GM12878 (cell line): ENCODE results near the gene RAB11FIP2. TPM values are rescaled to one million over a fixed set of nuclear protein-coding genes. Genes with fewer than 3 reads are reported as not detected.

Experiments
- ATAC-seq: fragments of 200-7000 bp; cut with Tn5 transposase; 3 replicates; pipeline ENCODE4 v1.9.1; 2020; ENCODE audit warnings: mild to moderate bottlenecking, moderate library complexity
- BruUV-seq: library from RNA; stranded (reverse); fragments of 400-500 nt; replicated peaks from 2 replicates; lab custom pipeline; 2021; lab: Mats Ljungman, UMichigan
- CTCF ChIA-PET: fragments of 300-600 bp; sonication (Branson Sonifier 250); formaldehyde crosslinking; extraction: SDS; loops from one replicate; lab custom pipeline; 2021; ENCODE audit warnings: inconsistent platforms; lab: Yijun Ruan, JAX
- POLR2A ChIA-PET: fragments of 350-600 bp; formaldehyde crosslinking; extraction: SDS; loops from one replicate; lab custom pipeline; 2021; ENCODE audit warnings: inconsistent platforms; lab: Charles Lee
- RAD21 ChIA-PET: fragments of 300-600 bp; sonication (Branson Sonifier 250); formaldehyde crosslinking; loops from one replicate; lab custom pipeline; 2023; ENCODE audit warnings: antibody characterized with exemption; ENCODE audit not compliant: unreplicated experiment; lab: Charles Lee
- SMC1A ChIA-PET: fragments of 300-600 bp; sonication (Branson Sonifier 250); formaldehyde crosslinking; loops from one replicate; lab custom pipeline; 2023; ENCODE audit not compliant: unreplicated experiment, uncharacterized antibody; lab: Charles Lee
- DNase-seq: peaks from one replicate; pipeline ENCODE4 v3.0.0-alpha.2; 2011; ENCODE audit warnings: low read depth, low spot score
- FAIRE-seq: peaks from 3 replicates; lab custom pipeline; 2011; peaks lifted over from hg19 to GRCh38; lab: Jason Lieb, UNC
- H2AFZ ChIP-seq: 2 replicates; pipeline ENCODE4 v1.6.0; 2011; ENCODE audit warnings: low read depth, low read length, control low read depth; ENCODE audit not compliant: control insufficient read depth
- H3K27ac ChIP-seq: 2 replicates; pipeline ENCODE4 v1.5.1; 2011; ENCODE audit warnings: control low read depth; ENCODE audit not compliant: control insufficient read depth, insufficient read depth
- H3K27me3 ChIP-seq, 2 experiments: replicated peaks in 1 of 2; 2 replicates each; pipeline versions ENCODE4 v1.6.0 to v1.6.1; 2011; ENCODE audit warnings: low read length in 1 of 2; ENCODE audit not compliant: control insufficient read depth in 2 of 2, insufficient read depth in 2 of 2
- H3K36me3 ChIP-seq, 2 experiments: 2 replicates each; pipeline ENCODE4 v1.5.1; 2011; ENCODE audit warnings: low read length in 1 of 2; ENCODE audit not compliant: control insufficient read depth in 2 of 2, insufficient read depth in 2 of 2
- H3K4me1 ChIP-seq: 2 replicates; pipeline ENCODE4 v1.6.1; 2011; ENCODE audit warnings: mild to moderate bottlenecking, low read length, moderate library complexity, mixed read lengths; ENCODE audit not compliant: control insufficient read depth, insufficient read depth
- H3K4me2 ChIP-seq: 2 replicates; pipeline ENCODE4 v1.6.0; 2011; ENCODE audit warnings: control low read depth; ENCODE audit not compliant: control insufficient read depth, insufficient read depth
- H3K4me3 ChIP-seq: fragments of 200-600 bp; sonication (generic); 2 replicates; pipeline ENCODE4 v1.5.1; 2016
- H3K79me2 ChIP-seq: 2 replicates; pipeline ENCODE4 v1.6.0; 2011; ENCODE audit warnings: low read length; ENCODE audit not compliant: control insufficient read depth, insufficient read depth
- H3K9ac ChIP-seq: 2 replicates; pipeline ENCODE4 v1.8.0; 2011; ENCODE audit warnings: low read length, control low read depth, mixed read lengths; ENCODE audit not compliant: control insufficient read depth, insufficient read depth
- H3K9me3 ChIP-seq: replicated peaks from 3 replicates; pipeline ENCODE4 v1.5.1; 2011; ENCODE audit warnings: mild to moderate bottlenecking, low read length; ENCODE audit not compliant: control insufficient read depth, insufficient read depth
- H4K20me1 ChIP-seq: 2 replicates; pipeline ENCODE4 v1.6.0; 2011; ENCODE audit not compliant: control insufficient read depth, insufficient read depth
- ASH2L ChIP-seq: fragments of 300-600, 200-600 bp; sonication (generic); IDR thresholded peaks from 2 replicates; pipeline ENCODE4 v1.6.1; 2017; ENCODE audit warnings: low read depth, mild to moderate bottlenecking, borderline replicate concordance
- BHLHE40 ChIP-seq, 2 experiments: fragments of 450-650 bp in 1 of 2; IDR thresholded peaks; 2 replicates each; pipeline ENCODE4 v1.6.1; 2011 to 2017; ENCODE audit warnings: low read depth in 2 of 2, borderline replicate concordance in 1 of 2, improper control_type of control experiment in 1 of 2, low read length in 1 of 2, mild to moderate bottlenecking in 1 of 2
- CREM ChIP-seq: IDR thresholded peaks from 2 replicates; pipeline ENCODE4 v1.6.1; 2014; ENCODE audit warnings: antibody characterized with exemption, low read depth
- CUX1 ChIP-seq: IDR thresholded peaks from 2 replicates; pipeline ENCODE4 v1.6.1; 2012; ENCODE audit warnings: improper control_type of control experiment, low read depth, low read length; ENCODE audit not compliant: insufficient replicate concordance
- EED ChIP-seq: sonication (generic); IDR thresholded peaks from 2 replicates; pipeline ENCODE4 v1.6.1; 2016; ENCODE audit warnings: antibody characterized with exemption, low read depth
- EZH2 ChIP-seq: IDR thresholded peaks from 2 replicates; pipeline ENCODE4 v1.6.1; 2012; ENCODE audit warnings: low read depth, mild to moderate bottlenecking, control low read depth, inconsistent platforms, low read length, borderline replicate concordance; ENCODE audit not compliant: control insufficient read depth
- LARP7 ChIP-seq: fragments of 450-650 bp; IDR thresholded peaks from 2 replicates; pipeline ENCODE4 v1.6.1; 2017; ENCODE audit warnings: mild to moderate bottlenecking
- NR2C1 ChIP-seq: fragments of 450-650 bp; IDR thresholded peaks from 2 replicates; pipeline ENCODE4 v1.6.1; 2017; ENCODE audit warnings: antibody characterized with exemption, mild to moderate bottlenecking, moderate library complexity
- NR2C2 ChIP-seq: IDR thresholded peaks from 2 replicates; pipeline ENCODE4 v1.6.1; 2011; ENCODE audit warnings: borderline replicate concordance, low read depth; ENCODE audit not compliant: control insufficient read depth, insufficient read length
- RB1 ChIP-seq: fragments of 450-650 bp; formaldehyde crosslinking; IDR thresholded peaks from 2 replicates; pipeline ENCODE4 v1.6.1; 2017; ENCODE audit warnings: mild to moderate bottlenecking, borderline replicate concordance
- ZSCAN29 ChIP-seq: fragments of 450-650 bp; IDR thresholded peaks from 2 replicates; pipeline ENCODE4 v1.6.1; 2017; ENCODE audit warnings: mild to moderate bottlenecking, moderate library complexity
- WGBS: methylation state at CpG from one replicate; pipeline ENCODE4 v1.1.6; 2016; ENCODE audit warnings: low lambda C conversion rate; ENCODE audit not compliant: insufficient replicate concordance, insufficient coverage; ENCODE audit errors: missing lambda C conversion rate; 5-methylcytosine and 5-hydroxymethylcytosine counted together
- in situ Hi-C: fragments of 300-500 bp; cut with MboI; formaldehyde crosslinking; loops from 9 replicates; pipeline ENCODE4 v1.14.3; 2018; ENCODE audit warnings: mixed read lengths
- intact Hi-C: fragments of 100-400 bp; cut with micrococcal nuclease; formaldehyde crosslinking; loops from one replicate; pipeline ENCODE4 v1.14.2; 2022; ENCODE audit not compliant: unreplicated experiment
- polyA plus RNA-seq, 11 experiments: library from polyadenylated mRNA; depleted of rRNA in 4 of 11; unstranded in 6 of 11; stranded (reverse) in 5 of 11; fragments of >200 nt; fragmentation: Nextera tagmentation in 4 of 11; fragmentation: Illumina TruSeq in 1 of 11; extraction: Ambion mirVana in 4 of 11; extraction: Trizol in 1 of 11; gene quantifications; 1 replicate in 1 of 11; 2 replicates in 10 of 11; pipeline versions ENCODE4 v1.2.1 to v1.2.3, GENCODE V29; 2011 to 2016; ENCODE audit warnings: inconsistent platforms in 2 of 11, missing spikeins in 2 of 11, low read depth in 1 of 11
- total RNA-seq, 4 experiments: library from RNA; depleted of rRNA in 3 of 4; stranded (reverse); fragments of >200 nt in 3 of 4; fragmentation: Illumina TruSeq in 1 of 4; extraction: Trizol in 1 of 4; gene quantifications; 2 replicates each; pipeline versions ENCODE4 v1.2.1 to v1.2.3, GENCODE V29; 2013 to 2021
- TF ChIP-seq, protein P1 (sequence below): IDR thresholded peaks from 2 replicates; pipeline ENCODE4 v1.6.1; 2011; ENCODE audit warnings: low read depth, low read length, improper control_type of control experiment, borderline replicate concordance
- TF ChIP-seq, protein P2 (sequence below): fragments of 450-650 bp; IDR thresholded peaks from 2 replicates; pipeline ENCODE4 v1.6.1; 2016; ENCODE audit warnings: mild to moderate bottlenecking

The RAB11FIP2 gene
- total and polyA plus RNA-seq, 10 of the 15 experiments (the other 5 are each of a cell fraction or from before 2014, with no cell fraction given) = 1.8 to 16.7 (median 4.3) TPM

DNA sequence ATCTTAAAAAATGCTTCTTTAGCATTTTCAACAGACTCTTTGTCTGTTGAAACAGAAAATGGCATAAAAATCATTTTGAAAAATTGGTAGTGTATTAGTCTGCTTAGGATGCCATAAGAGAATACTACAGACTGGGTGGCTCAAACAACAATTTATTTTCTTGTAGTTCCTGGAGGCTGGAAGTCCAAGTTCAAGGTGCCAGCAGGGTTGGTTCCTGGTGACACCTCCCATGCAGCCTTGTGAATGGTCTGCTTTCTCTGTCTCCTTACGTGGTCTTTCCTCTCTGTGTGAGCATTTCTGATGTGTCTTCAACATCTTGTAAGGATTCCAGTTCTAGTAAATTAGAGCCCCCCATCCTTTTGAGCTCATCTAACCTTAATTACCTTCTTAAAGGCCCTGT is 26.1 kb upstream of the RAB11FIP2 start:
- Histone ChIP-seq H3K4me1 (no peaks in the 10 kb centered on the region), H3K9me3 (no peaks in the 10 kb centered on the region), H3K27ac (no peak overlapping the region), H2AFZ (no peak overlapping the region), H3K4me2 (no peak overlapping the region), H3K36me3 (no peaks in the 10 kb centered on the region), H3K79me2 (no peaks in the 10 kb centered on the region), H3K9ac (no peak overlapping the region), H3K4me3 (no peak overlapping the region), H4K20me1 (no peaks in the 10 kb centered on the region), H3K27me3 (peaks cover 0 to 3% of the 10 kb centered on the region in 2 experiments; a peak in 2 of 4 replicates)
- DNase-seq (no peak), ATAC-seq (no peak), FAIRE-seq (no peak)
- POLR2A ChIA-PET = no interaction called here
- WGBS = 0% methylated on average over 1 of the region's 1 CpG
- intact Hi-C loops (no loop called here), in situ Hi-C loops (no loop called here)
- BruUV-seq = no TSS peak
- SMC1A ChIA-PET = interaction anchor here (1.4 kb wide), 1 partner anchor 12 kb away, joined by 4 read pairs; no protein-coding TSS in a partner anchor
- RAD21 ChIA-PET = no interaction called here
- CTCF ChIA-PET = interaction anchor here (1.4 kb wide), 1 partner anchor 8 kb away, joined by 3 read pairs; no protein-coding TSS in a partner anchor
- no peak for TF ChIP-seq EED
- no peak for TF ChIP-seq CUX1
- no peak for TF ChIP-seq NR2C2
- TF ChIP-seq, protein P1, sequence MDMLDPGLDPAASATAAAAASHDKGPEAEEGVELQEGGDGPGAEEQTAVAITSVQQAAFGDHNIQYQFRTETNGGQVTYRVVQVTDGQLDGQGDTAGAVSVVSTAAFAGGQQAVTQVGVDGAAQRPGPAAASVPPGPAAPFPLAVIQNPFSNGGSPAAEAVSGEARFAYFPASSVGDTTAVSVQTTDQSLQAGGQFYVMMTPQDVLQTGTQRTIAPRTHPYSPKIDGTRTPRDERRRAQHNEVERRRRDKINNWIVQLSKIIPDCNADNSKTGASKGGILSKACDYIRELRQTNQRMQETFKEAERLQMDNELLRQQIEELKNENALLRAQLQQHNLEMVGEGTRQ = no peak
- TF ChIP-seq ZSCAN29 = no peak
- no peak for TF ChIP-seq LARP7
- TF ChIP-seq ASH2L = no peak
- no peak for TF ChIP-seq EZH2
- TF ChIP-seq, protein P2, sequence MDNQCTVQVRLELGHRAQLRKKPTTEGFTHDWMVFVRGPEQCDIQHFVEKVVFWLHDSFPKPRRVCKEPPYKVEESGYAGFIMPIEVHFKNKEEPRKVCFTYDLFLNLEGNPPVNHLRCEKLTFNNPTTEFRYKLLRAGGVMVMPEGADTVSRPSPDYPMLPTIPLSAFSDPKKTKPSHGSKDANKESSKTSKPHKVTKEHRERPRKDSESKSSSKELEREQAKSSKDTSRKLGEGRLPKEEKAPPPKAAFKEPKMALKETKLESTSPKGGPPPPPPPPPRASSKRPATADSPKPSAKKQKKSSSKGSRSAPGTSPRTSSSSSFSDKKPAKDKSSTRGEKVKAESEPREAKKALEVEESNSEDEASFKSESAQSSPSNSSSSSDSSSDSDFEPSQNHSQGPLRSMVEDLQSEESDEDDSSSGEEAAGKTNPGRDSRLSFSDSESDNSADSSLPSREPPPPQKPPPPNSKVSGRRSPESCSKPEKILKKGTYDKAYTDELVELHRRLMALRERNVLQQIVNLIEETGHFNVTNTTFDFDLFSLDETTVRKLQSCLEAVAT = no peak
- no peak for TF ChIP-seq RB1
- no peak for TF ChIP-seq CREM
- no peak for TF ChIP-seq BHLHE40 (IDR thresholded peaks at IDR 0.05; ENCODE audit: borderline replicate concordance in 1 of 2, low read depth in 2 of 2, low read length in 1 of 2)
- TF ChIP-seq NR2C1 = no peak
